IPS-20b (cell line): Measurements from ENCODE around the gene N4BP2L2.

Experiments
- H3K27ac ChIP-seq: one replicate; pipeline ENCODE4 v1.5.1; 2013; ENCODE audit warnings: low read length
- H3K27me3 ChIP-seq: 2 replicates; pipeline ENCODE4 v1.6.1; 2013; ENCODE audit warnings: mild to moderate bottlenecking, low read length, inconsistent platforms; ENCODE audit not compliant: insufficient read depth
- H3K36me3 ChIP-seq: 2 replicates; pipeline ENCODE4 v1.6.1; 2013; ENCODE audit warnings: low read depth, mild to moderate bottlenecking, inconsistent platforms, low read length, moderate library complexity; ENCODE audit not compliant: insufficient read depth
- H3K4me1 ChIP-seq: 2 replicates; pipeline ENCODE4 v1.6.1; 2013; ENCODE audit warnings: mild to moderate bottlenecking, control low read depth, inconsistent platforms, low read length, moderate library complexity; ENCODE audit not compliant: insufficient read depth
- H3K4me3 ChIP-seq: 2 replicates; pipeline ENCODE4 v1.5.1; 2013; ENCODE audit warnings: mild to moderate bottlenecking, low read length, inconsistent platforms
- H3K9ac ChIP-seq: 2 replicates; pipeline ENCODE4 v1.6.1; 2013; ENCODE audit warnings: low read depth, mild to moderate bottlenecking, inconsistent platforms, low read length, moderate library complexity
- H3K9me3 ChIP-seq: 2 replicates; pipeline ENCODE4 v1.6.1; 2013; ENCODE audit warnings: mild to moderate bottlenecking, low read depth, low read length, inconsistent platforms; ENCODE audit not compliant: insufficient read depth

Gene N4BP2L2

DNA sequence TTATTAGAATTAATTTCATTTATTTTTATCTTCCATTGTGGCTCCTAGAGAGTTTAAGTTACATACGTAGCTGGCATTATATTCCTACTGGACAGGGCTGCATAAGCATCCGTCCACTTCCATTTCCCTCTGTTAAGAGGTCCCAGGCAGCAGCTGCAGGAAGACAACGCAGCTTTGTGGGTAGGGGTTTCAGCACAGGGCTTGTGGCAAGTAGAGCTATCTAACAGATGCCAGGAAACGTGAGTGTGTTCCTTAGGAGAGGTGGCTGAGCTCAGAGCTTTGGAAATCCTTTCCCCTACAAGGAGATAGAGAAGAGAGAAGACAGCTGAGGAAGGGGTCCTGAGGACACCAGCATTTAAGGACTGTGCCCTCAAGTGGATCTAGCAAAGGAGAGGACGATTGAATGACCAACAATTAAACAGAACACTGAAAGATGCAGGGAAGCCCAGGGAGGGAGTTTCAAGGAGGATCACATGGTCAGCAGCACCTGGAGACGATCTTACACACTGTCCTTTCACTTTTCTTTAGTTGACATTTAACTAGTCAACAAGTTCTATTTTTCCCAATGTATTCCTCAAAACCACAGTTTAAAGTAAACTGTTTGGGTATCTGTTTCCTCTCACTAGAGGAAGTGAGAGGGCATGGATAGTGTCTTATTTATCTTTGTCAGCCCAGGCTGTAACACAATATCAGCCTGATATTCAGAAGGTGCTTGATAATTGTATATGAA lies 108.4 kb downstream of the N4BP2L2 start:
- Histone ChIP-seq H3K27me3 (peaks cover 20% of the 10 kb centered on the region), H3K9me3 (no peaks in the 10 kb centered on the region), H3K36me3 (no peaks in the 10 kb centered on the region), H3K9ac (no peak overlapping the region), H3K27ac (no peak overlapping the region), H3K4me1 (peaks cover 4% of the 10 kb centered on the region; the same call in 1 of the 2 replicates), H3K4me3 (no peak overlapping the region)

DNA sequence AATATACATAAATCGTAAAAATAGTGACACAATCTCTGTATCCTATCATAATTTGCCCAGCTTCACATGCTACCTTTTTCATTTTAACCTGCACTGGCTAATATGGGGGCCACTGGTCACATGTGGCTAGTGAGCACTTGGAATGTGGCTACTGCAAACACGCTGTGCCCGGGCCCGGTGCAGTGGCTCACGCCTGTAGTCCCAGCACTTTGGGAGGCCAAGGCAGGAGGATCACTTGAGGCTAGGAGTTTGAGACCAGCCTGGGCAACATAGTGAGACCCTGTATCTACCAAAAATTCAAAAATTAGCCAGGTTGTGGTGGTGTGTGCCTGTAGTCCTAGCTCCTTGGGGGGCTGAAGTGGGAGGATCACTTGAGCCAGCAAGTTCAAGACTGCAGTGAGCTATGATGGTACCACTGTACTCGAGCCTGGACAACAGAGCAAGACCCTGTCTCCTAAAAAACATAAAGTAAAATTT lies 109.1 kb downstream of the N4BP2L2 start:
- Histone ChIP-seq H3K27ac (no peak overlapping the region), H3K4me1 (peaks cover 4% of the 10 kb centered on the region; the same call in 1 of the 2 replicates), H3K4me3 (no peak overlapping the region), H3K9me3 (no peaks in the 10 kb centered on the region), H3K27me3 (peaks cover 21% of the 10 kb centered on the region), H3K9ac (no peak overlapping the region), H3K36me3 (no peaks in the 10 kb centered on the region)

DNA sequence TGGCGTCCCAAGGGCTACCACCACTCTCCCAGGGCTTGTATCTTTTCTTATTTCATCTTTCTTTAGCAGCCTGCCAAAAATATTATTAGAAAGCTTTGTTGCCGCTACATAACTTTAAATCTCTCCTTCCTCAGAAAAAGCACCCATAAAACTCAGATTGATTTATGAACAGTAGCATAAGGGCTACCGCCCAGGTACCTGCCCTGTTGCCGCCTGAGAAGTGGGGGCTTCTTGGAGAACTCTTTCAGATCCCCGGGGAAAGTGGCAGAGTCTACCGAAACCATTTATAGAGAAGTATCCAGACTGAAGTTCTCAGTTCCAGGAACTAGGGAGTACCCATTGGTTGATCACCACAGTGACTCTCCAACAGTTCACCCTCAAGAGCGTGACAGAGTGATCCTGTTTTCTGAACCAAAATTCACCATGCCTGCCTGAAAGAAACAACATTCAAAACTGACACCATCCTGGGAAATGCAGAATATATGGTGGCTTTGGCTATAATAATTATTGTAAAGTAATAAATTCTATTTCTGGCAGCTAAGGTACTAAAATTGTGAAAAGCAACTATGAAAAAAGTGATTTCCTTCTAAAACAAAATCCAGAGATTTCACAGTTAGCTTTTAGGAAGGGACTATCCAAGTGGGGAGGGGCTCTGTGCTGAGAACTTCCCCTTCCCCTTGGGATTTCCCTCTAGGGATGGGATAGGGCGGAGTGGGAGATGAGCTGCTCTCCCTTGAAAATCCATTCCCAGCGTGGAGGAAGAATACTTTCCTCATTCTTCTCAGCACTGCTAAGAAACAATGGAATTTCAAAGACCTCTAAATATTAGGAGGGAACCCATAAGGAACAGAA lies 109.8 kb downstream of the N4BP2L2 start:
- Histone ChIP-seq H3K27ac (no peak overlapping the region), H3K36me3 (no peaks in the 10 kb centered on the region), H3K4me3 (peak overlapping the region; percentile 84; the same call in 1 of the 2 replicates), H3K4me1 (peaks cover 4% of the 10 kb centered on the region; the same call in 1 of the 2 replicates), H3K9me3 (no peaks in the 10 kb centered on the region), H3K27me3 (peaks cover 21% of the 10 kb centered on the region), H3K9ac (peak overlapping the region; percentile 74; the same call in 1 of the 2 replicates)

DNA sequence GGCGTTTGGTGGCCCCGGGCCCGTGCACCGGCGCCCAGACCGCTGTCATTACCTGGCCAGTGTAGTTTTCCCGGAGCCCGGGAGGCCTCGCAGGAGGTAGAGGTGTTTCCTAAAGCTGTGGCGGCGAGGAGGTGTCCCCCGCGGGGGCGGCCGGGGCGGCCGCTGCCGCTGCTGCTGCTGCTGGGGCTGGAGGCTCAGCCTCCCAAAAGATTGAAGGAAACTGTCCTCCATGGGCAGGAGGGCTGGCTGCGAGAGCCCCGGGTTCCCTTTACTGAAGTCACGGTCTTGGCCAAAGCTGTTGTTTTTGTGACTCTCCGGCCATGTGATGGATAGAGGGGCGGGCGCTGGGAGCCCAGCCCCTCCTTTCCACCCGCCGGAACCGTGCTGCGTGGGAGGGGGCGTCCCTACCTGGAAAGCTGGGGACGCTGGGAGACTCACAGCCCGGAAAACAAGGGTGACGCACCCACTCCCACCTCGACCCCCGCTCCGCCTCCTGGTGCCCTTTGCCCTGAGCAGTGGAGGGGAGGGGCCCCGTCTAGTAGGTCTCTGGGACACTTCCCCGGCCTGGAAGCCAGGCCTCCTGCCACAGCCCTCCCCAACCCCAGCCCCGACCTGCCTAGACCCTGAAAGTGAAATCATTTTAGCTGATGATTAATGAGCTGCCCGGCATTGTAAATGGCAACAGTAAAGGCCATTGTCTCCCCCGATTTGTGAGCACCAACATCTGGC lies 110.6 kb downstream of the N4BP2L2 start, which contains the start of gene N4BP2L1:
N4BP2L1 (minus strand) TSS at position 279 of the 729 bp plus-strand sequence; CDS start at position 231, 48 bp downstream.
- H3K9me3 ChIP-seq = no peaks in the 10 kb centered on the region
- H3K27me3 ChIP-seq = peaks cover 21% of the 10 kb centered on the region
- H3K4me3 ChIP-seq = peak within 1 kb of the TSS; percentile 84
- H3K27ac ChIP-seq = no peak within 1 kb of the TSS
- peak within 1 kb of the TSS; percentile 74; the same call in 1 of the 2 replicates for H3K9ac ChIP-seq
- H3K4me1 ChIP-seq = peaks cover 4% of the 10 kb centered on the region; the same call in 1 of the 2 replicates
- no peaks in the 10 kb centered on the region for H3K36me3 ChIP-seq

DNA sequence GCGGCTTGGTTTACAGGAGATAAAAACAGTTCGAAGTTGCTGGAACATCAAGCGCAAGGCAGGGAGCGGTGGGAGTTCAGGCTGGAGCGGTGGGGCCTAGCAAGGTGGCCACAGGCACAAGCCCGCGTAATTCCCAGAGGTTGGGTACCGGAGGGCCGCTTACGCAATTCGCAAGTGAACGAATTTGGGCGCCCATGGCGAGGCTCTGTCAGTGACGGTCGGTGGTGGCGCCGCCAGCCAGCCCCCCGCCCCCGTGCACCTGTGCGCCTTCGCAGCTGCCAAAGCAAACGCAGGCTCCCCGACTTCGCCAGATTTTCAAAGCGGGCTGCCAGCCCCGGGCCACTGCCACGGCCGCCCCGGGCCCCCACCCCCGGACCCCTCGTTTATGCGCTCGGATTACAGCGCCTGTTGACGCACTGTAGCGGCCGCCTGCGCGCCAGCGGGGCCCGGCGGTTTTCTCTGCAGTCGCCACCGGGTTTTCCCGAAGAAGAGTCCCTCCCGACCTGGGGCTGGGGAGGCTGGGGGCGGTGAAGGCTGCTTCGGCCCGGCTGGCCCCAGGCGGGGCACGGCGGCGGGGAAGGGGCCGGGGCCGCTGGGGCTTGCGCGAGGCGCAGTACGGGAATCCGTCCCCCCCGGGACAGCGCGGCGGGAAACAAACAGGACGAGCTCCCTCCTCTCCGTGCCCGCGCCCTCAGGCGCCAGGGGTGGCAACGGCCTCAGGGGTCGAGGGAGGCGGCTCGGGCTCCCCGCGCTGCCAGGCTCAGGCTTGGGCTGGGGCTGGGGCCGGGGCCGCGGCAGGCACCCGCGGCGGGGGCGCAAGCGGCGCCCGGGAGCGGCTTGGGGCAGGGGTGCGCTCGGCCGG lies 111.4 kb downstream of the N4BP2L2 start:
- Histone ChIP-seq H3K4me1 (peaks cover 4% of the 10 kb centered on the region; the same call in 1 of the 2 replicates), H3K9me3 (no peaks in the 10 kb centered on the region), H3K36me3 (no peaks in the 10 kb centered on the region), H3K27me3 (peaks cover 21% of the 10 kb centered on the region), H3K4me3 (peak overlapping the region; percentile 84), H3K9ac (peak overlapping the region; percentile 74; the same call in 1 of the 2 replicates), H3K27ac (no peak overlapping the region)

DNA sequence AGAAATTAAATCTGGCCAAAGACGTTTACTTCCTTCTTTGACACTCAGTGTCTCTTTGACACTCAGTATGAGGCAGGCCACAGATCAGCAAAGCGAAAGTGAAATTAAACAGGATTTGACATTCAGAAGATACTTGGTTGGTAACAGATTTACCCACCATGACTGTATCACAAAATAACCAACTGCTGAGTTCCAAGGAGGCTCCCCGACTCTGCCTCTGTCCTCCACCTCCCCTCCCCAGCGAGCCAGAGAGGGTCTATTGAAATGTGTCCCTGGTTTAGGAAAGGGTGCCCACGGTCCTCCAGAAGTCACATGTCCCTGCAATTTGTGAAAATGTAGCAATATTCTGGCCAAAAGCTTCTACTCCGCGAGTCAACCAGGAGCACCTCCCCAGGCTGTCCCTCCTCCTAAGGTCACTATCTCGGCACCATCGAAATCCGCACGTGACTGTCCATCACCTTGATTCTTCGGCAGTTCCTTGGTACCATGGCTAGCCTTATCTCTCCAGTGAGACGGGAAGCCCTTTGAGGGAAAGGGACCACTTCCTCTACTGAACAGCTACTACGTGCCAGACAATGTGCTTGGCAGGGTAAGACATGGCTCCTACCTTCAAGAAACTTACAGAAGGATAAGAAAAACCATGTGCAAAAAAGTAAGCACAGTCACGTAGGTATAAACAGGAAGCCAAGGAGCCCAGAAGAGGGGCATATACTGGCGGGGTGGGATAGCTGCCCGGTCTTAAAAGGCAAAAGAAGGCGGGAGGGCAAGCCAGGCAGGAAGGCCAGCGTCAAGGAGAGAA lies 112.2 kb downstream of the N4BP2L2 start:
- Histone ChIP-seq H3K9me3 (no peaks in the 10 kb centered on the region), H3K36me3 (no peaks in the 10 kb centered on the region), H3K27me3 (peaks cover 21% of the 10 kb centered on the region), H3K4me1 (peaks cover 4% of the 10 kb centered on the region; the same call in 1 of the 2 replicates), H3K27ac (no peak overlapping the region), H3K9ac (peak overlapping the region; percentile 36; the same call in 1 of the 2 replicates), H3K4me3 (peak overlapping the region; percentile 84)

DNA sequence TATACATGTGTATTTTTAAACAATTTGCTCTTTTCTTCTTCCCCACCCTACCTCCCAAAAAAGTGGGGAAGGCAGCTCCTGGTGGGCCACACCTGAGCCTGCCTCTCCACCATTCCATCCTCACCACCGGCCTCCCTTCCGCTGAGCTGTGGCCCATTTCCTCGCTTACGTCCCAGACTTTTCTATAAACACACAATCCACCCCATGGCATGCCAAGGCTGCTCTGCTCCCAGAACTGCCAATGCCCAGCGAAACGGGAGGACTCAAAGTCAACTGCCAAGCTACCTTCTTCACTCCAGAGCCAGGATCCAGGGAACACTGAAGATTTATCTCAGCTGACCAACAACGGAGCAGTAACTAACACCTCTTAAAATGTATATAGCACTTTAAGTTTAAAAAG lies 113.4 kb downstream of the N4BP2L2 start:
- no peaks in the 10 kb centered on the region for H3K9me3 ChIP-seq
- peaks cover 21% of the 10 kb centered on the region for H3K27me3 ChIP-seq
- peaks cover 4% of the 10 kb centered on the region; the same call in 1 of the 2 replicates for H3K4me1 ChIP-seq
- no peak overlapping the region for H3K27ac ChIP-seq
- H3K36me3 ChIP-seq = no peaks in the 10 kb centered on the region
- H3K4me3 ChIP-seq = no peak overlapping the region
- no peak overlapping the region for H3K9ac ChIP-seq

DNA sequence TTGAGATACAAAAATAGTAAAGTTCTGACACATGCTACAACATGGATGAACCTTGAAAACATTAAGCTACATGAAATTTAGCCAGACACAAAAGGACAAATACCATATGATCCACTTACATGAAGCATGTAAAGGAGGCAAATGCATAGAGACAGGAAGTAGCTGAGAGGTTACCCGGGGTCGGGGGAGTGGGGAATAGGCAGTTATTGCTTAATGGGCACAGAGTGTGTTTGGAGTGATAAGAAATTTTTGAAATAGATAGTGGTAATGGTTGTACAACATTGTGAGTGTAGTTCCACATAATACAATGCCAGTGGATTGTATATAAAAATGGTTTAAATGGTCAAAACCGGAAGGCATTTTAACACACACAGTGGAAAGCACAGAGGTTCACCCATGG lies 115.0 kb downstream of the N4BP2L2 start:
- H3K9me3 ChIP-seq = 0 out of 2 replicates have a peak, but pooled peaks cover 4% of the 10 kb centered on the region
- no peak overlapping the region for H3K9ac ChIP-seq
- no peak overlapping the region for H3K4me3 ChIP-seq
- no peak overlapping the region for H3K27ac ChIP-seq
- H3K4me1 ChIP-seq = peaks cover 4% of the 10 kb centered on the region; the same call in 1 of the 2 replicates
- peaks cover 21% of the 10 kb centered on the region for H3K27me3 ChIP-seq
- H3K36me3 ChIP-seq = no peaks in the 10 kb centered on the region

DNA sequence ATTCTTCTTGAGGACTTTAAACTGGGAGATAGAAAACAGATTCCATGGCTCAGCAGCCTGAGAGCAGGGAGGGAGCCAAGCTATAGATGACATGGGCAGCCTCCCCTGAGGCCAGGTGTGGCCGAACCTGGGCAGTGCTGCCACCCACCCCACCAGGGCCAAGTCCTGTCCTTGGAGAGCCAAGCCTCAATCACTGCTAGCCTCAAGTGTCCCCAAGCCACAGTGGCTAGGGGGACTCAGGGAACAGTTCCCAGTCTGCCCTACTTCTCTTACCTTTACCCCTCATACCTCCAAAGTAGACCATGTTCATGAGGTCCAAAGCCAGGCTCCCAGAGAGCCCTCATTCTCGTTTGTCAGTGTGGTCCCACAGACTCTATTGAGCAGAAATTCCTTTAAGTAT lies 118.7 kb downstream of the N4BP2L2 start:
- peaks cover 10% of the 10 kb centered on the region for H3K9me3 ChIP-seq

DNA sequence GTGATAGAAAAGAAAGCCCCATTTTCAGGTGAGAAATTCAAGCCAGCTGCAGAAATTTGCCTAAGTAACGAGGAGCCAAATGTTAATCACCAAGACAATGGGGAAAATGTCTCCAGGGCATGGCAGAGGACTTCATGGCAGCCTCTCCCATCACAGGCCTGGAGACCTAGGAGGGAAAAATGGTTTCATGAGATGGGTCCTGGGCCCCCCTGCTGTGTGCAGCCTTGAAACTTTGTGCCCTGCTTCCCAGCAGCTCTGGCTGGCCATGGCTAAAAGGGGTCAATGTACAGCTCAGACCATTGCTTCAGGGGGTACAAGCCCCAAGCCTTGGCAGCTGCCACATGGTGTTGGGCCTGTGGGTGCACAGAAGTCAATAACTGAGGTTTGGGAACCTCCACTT lies 120.6 kb downstream of the N4BP2L2 start:
- Histone ChIP-seq H3K27me3 (no peaks in the 10 kb centered on the region), H3K4me1 (no peaks in the 10 kb centered on the region), H3K4me3 (no peak overlapping the region), H3K9me3 (peaks cover 10% of the 10 kb centered on the region), H3K36me3 (no peaks in the 10 kb centered on the region), H3K9ac (no peak overlapping the region), H3K27ac (no peak overlapping the region)

More for the DNA sequence above, 118.7 kb downstream of the N4BP2L2 start:
- no peak overlapping the region for H3K9ac ChIP-seq
- no peaks in the 10 kb centered on the region for H3K4me1 ChIP-seq
- no peak overlapping the region for H3K27ac ChIP-seq
- H3K27me3 ChIP-seq = no peaks in the 10 kb centered on the region
- no peak overlapping the region for H3K4me3 ChIP-seq
- H3K36me3 ChIP-seq = no peaks in the 10 kb centered on the region
